IPS-11a (cell line): ENCODE measurements around the gene CYP3A4.
"Not testable (repeated sequence)": the region's sequence is repeated elsewhere in the genome, so short reads cannot be mapped to it uniquely, and the experiment has no call there.

Experiments
- H3K4me3 ChIP-seq: one replicate; pipeline ENCODE4 v1.5.1; 2013; ENCODE audit warnings: low read depth, low read length, control low read depth

CYP3A4 gene

DNA sequence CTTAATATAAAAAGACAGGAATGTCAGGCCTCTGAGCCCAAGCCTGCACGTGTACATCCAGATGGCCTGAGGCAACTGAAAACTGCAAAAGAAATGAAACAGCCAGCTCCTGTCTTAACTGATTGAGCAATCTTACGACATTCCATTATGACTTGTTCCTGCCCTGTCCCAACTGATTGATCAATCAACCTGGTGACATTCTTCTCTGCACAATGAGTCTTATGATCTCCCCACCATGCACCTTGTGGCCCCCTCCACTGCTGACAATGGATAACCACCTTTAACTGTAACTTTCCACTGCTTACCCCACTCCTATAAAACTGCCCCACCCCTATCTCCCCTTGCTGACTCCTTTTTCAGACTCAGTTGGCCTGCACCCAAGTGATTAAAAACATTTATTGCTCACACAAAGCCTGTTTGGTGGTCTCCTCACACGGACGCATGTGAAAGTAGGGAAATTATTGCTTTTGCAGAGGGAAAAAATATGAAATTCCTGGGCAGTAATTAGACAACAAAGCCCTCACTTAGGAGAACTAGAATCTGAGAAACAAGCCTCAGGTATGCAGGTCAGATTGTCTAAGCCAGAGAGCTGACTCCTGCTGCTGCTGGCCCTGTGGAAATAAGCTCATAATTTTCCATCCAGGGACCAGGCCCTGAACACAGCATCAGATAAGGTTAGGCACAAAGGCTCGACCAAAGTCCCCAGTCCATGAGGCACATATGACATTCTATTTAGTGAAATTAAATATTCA, 54.3 kb downstream of the CYP3A4 start:
- no peak overlapping the region for H3K4me3 ChIP-seq

DNA sequence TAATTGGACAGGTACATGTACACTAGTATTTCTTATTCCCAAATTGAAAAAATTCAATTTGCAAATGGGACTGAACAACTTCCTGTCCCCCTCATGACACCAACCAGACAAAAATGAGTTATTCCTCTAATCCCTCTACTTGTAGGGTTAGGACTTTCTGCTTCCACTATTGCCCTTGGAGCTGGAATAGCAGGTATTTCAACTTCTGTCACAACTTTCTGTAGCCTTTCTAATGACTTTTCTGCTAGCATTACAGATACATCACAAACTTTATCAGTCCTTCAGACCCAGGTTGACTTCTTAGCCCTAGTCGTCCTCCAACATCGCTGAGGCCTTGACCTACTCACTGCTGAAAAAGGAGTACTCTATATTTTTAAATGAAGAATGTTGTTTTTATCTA, 55.4 kb downstream of the CYP3A4 start:
- H3K4me3 ChIP-seq = no peak overlapping the region

DNA sequence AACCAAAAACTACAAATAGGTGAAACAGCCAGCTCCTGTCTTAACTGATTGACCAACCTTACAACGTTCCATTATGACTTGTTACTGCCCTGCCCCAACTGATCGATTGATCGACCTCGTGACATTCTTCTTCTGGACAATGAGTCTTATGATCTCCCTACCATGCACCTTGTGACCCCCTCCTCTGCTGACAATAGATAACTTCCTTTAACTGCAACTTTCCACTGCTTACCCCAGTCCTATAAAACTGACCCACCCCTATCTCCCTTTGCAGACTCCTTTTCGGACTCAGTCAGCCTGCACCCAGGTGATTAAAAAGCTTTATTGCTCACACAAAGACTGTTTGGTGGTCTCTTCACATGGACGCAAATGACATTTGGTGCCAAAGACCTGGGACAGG, 60.8 kb downstream of the CYP3A4 start:
- not testable (repeated sequence) for H3K4me3 ChIP-seq

DNA sequence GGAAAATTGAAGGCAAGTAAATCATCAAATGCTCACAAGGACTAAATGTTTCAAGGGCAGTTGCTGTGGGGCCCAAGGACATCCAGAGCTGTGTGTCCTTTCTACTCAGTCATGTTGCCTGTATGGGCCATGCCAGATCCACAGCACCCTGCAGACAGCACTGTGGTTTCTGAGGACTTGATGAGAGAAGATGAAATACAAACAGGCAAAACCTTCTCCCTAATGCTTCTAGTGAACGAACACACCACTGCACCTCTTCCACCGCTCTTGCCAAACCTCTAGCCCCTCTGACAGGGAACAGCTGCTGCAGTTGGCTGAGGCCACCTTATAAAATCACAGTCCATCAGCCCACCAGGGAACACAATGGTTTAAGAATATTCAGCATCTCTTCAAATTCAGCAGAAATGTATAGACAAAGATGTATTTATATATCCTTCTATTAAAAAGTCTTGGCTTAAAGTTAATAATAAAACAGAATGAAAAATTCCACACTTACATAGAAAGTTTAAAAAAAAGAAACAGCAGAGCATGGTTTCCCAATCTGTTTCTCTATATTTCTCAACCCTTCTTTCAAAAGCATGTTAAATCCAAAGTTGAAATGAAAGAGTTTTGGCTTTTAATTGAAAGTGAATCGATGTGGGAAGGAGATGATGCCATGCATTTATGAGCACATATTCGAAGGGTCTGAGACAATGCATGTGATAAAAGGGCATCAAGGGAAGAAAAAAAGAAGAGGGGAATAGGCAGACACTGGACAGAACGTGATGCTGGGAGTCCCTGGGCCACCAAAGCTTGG, 63.0 kb downstream of the CYP3A4 start:
- H3K4me3 ChIP-seq = no peak overlapping the region

DNA sequence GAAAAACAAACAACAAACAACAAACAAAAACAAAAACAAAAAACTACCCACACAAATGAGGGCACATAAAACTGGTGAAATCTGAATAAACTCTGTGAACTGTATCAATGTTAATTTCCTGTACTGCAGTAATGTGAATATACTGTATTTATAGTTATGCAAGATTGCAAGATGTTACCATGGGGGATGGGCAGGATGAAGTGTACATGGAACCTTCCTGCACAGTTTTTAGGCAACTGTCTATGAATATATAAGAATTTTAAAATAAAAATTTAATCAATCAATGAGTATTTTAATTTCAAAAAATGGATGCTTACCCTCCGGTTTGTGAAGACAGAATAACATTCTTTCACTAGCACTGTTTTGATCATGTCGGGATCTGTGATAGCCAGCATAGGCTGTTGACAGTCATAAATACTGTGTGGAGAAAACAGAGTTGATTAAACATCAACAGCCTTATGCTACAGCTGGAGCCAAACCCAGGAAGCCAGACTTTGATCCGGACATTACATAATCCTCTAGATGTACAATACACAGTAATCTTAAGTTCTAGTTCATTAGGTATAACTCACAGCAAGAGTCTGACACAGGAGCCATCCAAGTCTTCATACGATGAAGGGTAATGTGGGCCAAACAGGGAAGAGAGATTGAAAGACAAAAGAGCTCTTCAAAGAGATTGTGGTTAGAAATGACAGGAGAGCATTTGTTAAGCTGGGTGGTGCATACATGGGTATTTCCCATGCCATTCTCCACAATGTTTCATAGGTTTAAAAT, 63.8 kb downstream of the CYP3A4 start:
- no peak overlapping the region for H3K4me3 ChIP-seq

DNA sequence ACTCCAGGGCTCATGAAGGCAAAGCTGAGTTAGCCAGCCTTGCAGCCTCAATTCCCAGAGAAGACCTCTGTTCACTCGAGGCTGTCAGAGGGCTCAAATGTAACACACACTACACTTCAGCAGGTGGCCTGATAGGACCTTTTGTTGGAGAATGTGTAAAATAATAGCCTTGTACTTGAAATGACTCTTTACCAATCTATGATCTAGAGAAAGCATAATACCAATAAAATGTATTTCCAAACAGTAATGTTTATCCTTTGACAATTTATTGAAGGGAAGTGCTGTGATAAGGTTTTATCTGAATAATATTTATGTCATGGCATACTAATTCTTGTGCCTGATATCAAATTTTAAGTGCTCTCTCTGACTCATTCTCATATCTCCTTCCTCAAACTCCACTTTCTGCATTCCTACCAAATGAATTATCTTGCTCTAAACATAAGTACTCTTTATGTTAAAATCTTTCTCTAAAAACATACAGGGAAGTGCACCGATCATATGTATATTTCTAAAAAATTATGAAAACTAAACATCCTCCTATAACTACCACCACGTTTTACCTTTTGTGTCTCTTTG, 69.9 kb downstream of the CYP3A4 start:
- no peak overlapping the region for H3K4me3 ChIP-seq

DNA sequence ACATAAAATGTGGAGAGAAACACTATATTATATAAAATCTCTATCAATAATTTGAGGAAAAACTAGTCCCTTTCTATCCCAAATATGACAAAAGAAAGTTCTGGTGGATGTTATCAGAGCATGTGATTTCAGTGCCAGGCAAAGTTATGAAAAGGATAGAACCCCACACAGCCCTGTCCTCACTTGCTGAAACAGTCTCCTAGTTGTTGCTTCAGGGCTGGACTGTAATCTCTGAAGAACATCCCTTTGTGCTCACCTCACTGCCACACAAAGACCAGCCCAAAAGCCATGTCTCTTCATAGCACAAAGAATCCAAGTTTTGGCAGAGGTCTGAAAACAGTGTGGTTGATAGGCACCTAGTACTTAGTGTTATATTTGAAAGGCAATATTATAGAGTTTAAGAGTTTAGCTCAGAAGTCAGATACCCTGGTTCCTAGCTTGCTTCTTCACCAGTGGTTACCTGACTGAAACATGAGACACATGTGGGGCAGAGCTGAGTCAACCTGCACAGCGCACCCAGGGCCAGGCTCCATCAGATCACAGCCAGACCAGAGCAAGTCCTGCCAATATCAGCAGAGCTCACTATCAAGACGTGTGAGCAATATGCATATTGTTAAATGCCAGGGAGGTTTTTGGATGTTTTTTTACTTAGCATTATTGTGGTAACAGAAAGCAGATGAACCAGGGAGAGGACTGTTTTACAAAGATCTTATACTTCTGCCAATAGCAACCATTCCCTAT, 74.0 kb downstream of the CYP3A4 start:
- H3K4me3 ChIP-seq = no peak overlapping the region

DNA sequence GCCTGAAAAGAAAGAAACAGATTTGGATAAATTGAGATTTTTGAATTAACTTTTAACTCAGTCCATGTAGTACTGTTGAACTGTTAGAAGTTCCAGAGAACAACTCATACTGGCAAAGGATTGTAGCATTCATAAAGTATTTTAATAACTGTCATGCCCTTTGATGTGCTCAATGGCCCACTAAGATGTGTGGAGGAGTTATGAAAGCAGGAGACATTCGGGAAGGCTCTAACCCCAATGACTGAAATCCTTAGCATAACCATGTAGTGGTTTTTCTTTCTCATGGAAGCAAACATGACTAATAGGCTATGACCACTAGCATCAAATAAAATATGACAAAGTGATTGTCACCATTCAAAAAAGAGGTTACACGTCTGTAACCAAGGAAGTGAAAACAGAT, 74.7 kb downstream of the CYP3A4 start:
- H3K4me3 ChIP-seq = no peak overlapping the region

DNA sequence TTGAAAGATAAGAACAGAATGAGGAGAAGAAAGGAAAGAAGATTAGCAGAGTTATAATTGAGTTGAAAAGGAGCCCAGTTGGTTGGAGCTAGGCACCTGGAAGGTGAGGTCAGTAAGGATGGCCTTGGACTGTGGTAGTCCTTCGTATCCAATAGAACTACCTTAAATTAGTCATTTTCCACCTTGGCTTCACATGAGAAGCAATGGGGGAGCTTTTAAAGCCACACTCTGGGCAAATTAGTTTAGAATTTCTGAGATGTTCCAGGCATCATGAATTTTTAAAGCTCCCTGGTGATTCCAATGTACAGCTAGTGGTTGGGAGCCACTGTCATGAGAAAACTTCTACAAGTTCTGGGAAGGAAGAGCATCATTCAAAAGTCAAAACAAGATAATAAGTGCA, 76.9 kb downstream of the CYP3A4 start:
- no peak overlapping the region for H3K4me3 ChIP-seq
